Natural killer cell (primary cell): ENCODE measurements around the gene COX6B2. TPM values are rescaled to one million over a fixed set of nuclear protein-coding genes. Genes with fewer than 3 reads are reported as not detected.

Source experiments
- ATAC-seq, 3 donors: fragments of 150-1000 bp in 2 of 3; fragments of 200-7000 bp in 1 of 3; cut with Tn5 transposase; 1 replicate in 1 of 3; 2 replicates in 2 of 3; pipeline ENCODE4 v1.10.0; 2021; ENCODE audit warnings: mild to moderate bottlenecking in 2 of 3, moderate library complexity in 2 of 3
- DNase-seq, 2 donors: peaks; one replicate each; pipeline versions ENCODE4 v3.0.0 to v3.0.0-alpha.2; 2013 to 2021; ENCODE audit warnings: mixed read lengths in 1 of 2
- H3K27ac ChIP-seq: one replicate; pipeline ENCODE4 v1.5.1; 2013; ENCODE audit warnings: mild to moderate bottlenecking, low read length
- H3K27me3 ChIP-seq: one replicate; pipeline ENCODE4 v1.6.1; 2013; ENCODE audit warnings: low read length; ENCODE audit not compliant: control insufficient read depth, insufficient read depth
- H3K36me3 ChIP-seq: one replicate; pipeline ENCODE4 v1.6.1; 2013; ENCODE audit warnings: low read length; ENCODE audit not compliant: control insufficient read depth, insufficient read depth
- H3K4me1 ChIP-seq: one replicate; pipeline ENCODE4 v1.6.1; 2013; ENCODE audit warnings: low read length; ENCODE audit not compliant: control insufficient read depth, insufficient read depth
- H3K4me3 ChIP-seq: one replicate; pipeline ENCODE4 v1.5.1; 2013; ENCODE audit warnings: low read length
- H3K9me3 ChIP-seq: one replicate; pipeline ENCODE4 v1.6.1; 2013; ENCODE audit warnings: low read length; ENCODE audit not compliant: control insufficient read depth, insufficient read depth
- H3K27ac Mint-ChIP-seq, 2 donors: one replicate each; pipeline ENCODE4 v1.8.0; 2022; ENCODE audit warnings: mild to moderate bottlenecking in 2 of 2, mixed read lengths in 2 of 2, moderate library complexity in 1 of 2
- H3K27me3 Mint-ChIP-seq, 2 donors: one replicate each; pipeline ENCODE4 v1.8.0; 2022; ENCODE audit warnings: low read depth in 2 of 2, mixed read lengths in 2 of 2
- H3K36me3 Mint-ChIP-seq: one replicate; pipeline ENCODE4 v1.8.0; 2022; ENCODE audit warnings: mixed read lengths
- H3K4me1 Mint-ChIP-seq, 2 donors: one replicate each; pipeline ENCODE4 v1.8.0; 2022; ENCODE audit warnings: mixed read lengths in 2 of 2
- H3K4me3 Mint-ChIP-seq: one replicate; pipeline ENCODE4 v1.8.0; 2022; ENCODE audit warnings: mild to moderate bottlenecking, moderate library complexity, mixed read lengths
- H3K9me3 Mint-ChIP-seq, 2 donors: one replicate each; pipeline ENCODE4 v1.8.0; 2022; ENCODE audit warnings: mixed read lengths in 2 of 2
- WGBS: methylation state at CpG from one replicate; pipeline ENCODE4 v1.1.7; 2013; ENCODE audit warnings: missing lambda C conversion rate; ENCODE audit not compliant: insufficient coverage; 5-methylcytosine and 5-hydroxymethylcytosine counted together
- intact Hi-C: fragments of 100-400 bp; cut with micrococcal nuclease; formaldehyde crosslinking; loops from one replicate; pipeline ENCODE4 v1.14.2; 2022
- total RNA-seq, 4 donors: library from RNA; stranded (reverse); fragments of 120-200 nt in 1 of 4; gene quantifications; one replicate each; pipeline versions ENCODE4 v1.2.3 to v1.2.4, GENCODE V29; 2013 to 2022
- TF ChIP-seq, protein P1 (sequence below): fragments of 200-600 bp; IDR thresholded peaks from one replicate; pipeline ENCODE4 v1.8.0; 2022; ENCODE audit warnings: antibody characterized with exemption

COX6B2 gene
- total RNA-seq, 3 donors from 2014 or later (not counting 1 experiment from before 2014, with no cell fraction given) = 0.26 to 6.5 TPM; not detected in 1

GRCh38 chr19:55312621-55313512, 41.7 kb downstream of the COX6B2 start:
- intact Hi-C loops = no loop called here
- no peaks in the 10 kb centered on the region for H3K4me1 ChIP-seq
- H3K27me3 ChIP-seq = no peaks in the 10 kb centered on the region
- H3K27me3 Mint-ChIP-seq = no peaks in the 10 kb centered on the region
- WGBS = 95% methylated on average over 47 of the region's 47 CpGs
- no peak overlapping the region for H3K27ac ChIP-seq
- no peak overlapping the region for H3K27ac Mint-ChIP-seq
- H3K4me3 ChIP-seq = no peak overlapping the region
- H3K36me3 Mint-ChIP-seq = no peaks in the 10 kb centered on the region
- TF ChIP-seq, protein P1, sequence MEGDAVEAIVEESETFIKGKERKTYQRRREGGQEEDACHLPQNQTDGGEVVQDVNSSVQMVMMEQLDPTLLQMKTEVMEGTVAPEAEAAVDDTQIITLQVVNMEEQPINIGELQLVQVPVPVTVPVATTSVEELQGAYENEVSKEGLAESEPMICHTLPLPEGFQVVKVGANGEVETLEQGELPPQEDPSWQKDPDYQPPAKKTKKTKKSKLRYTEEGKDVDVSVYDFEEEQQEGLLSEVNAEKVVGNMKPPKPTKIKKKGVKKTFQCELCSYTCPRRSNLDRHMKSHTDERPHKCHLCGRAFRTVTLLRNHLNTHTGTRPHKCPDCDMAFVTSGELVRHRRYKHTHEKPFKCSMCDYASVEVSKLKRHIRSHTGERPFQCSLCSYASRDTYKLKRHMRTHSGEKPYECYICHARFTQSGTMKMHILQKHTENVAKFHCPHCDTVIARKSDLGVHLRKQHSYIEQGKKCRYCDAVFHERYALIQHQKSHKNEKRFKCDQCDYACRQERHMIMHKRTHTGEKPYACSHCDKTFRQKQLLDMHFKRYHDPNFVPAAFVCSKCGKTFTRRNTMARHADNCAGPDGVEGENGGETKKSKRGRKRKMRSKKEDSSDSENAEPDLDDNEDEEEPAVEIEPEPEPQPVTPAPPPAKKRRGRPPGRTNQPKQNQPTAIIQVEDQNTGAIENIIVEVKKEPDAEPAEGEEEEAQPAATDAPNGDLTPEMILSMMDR = no peak
- H3K4me3 Mint-ChIP-seq = no peak overlapping the region
- no peak for DNase-seq
- no peaks in the 10 kb centered on the region for H3K9me3 ChIP-seq
- H3K9me3 Mint-ChIP-seq = no peaks in the 10 kb centered on the region
- no peaks in the 10 kb centered on the region for H3K36me3 ChIP-seq
- no peak for ATAC-seq
- no peaks in the 10 kb centered on the region for H3K4me1 Mint-ChIP-seq

- Mint-ChIP-seq H3K4me3 (no peak overlapping the region), H3K4me1 (no peaks in the 10 kb centered on the region), H3K9me3 (no peaks in the 10 kb centered on the region), H3K27me3 (no peaks in the 10 kb centered on the region), H3K36me3 (no peaks in the 10 kb centered on the region), H3K27ac (no peak overlapping the region)
- Histone ChIP-seq H3K4me1 (no peaks in the 10 kb centered on the region), H3K9me3 (no peaks in the 10 kb centered on the region), H3K4me3 (no peak overlapping the region), H3K27me3 (no peaks in the 10 kb centered on the region), H3K36me3 (no peaks in the 10 kb centered on the region), H3K27ac (no peak overlapping the region)
- ATAC-seq (no peak), DNase-seq (no peak)
- intact Hi-C loops = no loop called here
- TF ChIP-seq, protein P1 = no peak
- 93% methylated on average over 15 of the region's 18 CpGs for WGBS
Observed at GRCh38 chr19:55311797-55312196, 42.7 kb downstream of the COX6B2 start.

- no peak overlapping the region for H3K27ac ChIP-seq
- no peaks in the 10 kb centered on the region for H3K9me3 ChIP-seq
- no peak for ATAC-seq
- H3K4me3 ChIP-seq = no peak overlapping the region
- Mint-ChIP-seq H3K27ac (no peak overlapping the region), H3K4me3 (no peak overlapping the region), H3K4me1 (no peaks in the 10 kb centered on the region), H3K36me3 (no peaks in the 10 kb centered on the region), H3K9me3 (no peaks in the 10 kb centered on the region), H3K27me3 (no peaks in the 10 kb centered on the region)
- TF ChIP-seq, protein P1 = no peak
- no peaks in the 10 kb centered on the region for H3K4me1 ChIP-seq
- no peaks in the 10 kb centered on the region for H3K36me3 ChIP-seq
- DNase-seq = no peak
- H3K27me3 ChIP-seq = no peaks in the 10 kb centered on the region
- intact Hi-C loops = no loop called here
- 91% methylated on average over 9 of the region's 9 CpGs for WGBS
Observed at GRCh38 chr19:55311397-55311796, 43.1 kb downstream of the COX6B2 start.
